Fibroblast of mammary gland (primary cell): Measurements from ENCODE around the gene KDM2A.

ENCODE experiments used
- DNase-seq: peaks from one replicate; pipeline ENCODE4 v3.0.0-alpha.2; 2010; ENCODE audit warnings: low read depth
- H3K4me3 ChIP-seq: 2 replicates; pipeline ENCODE4 v1.5.1; 2011; ENCODE audit warnings: low read depth, mild to moderate bottlenecking, low read length, moderate library complexity; ENCODE audit not compliant: control insufficient read depth
- CTCF ChIP-seq: conservative IDR thresholded peaks from 2 replicates; pipeline ENCODE4 v1.5.1; 2011; ENCODE audit warnings: low read depth, low read length, inconsistent platforms; ENCODE audit not compliant: control insufficient read depth, insufficient read depth

KDM2A gene

GRCh38 chr11:67240576-67241389 is 121.7 kb downstream of the KDM2A start:
- no peak for TF ChIP-seq CTCF
- peak overlapping the region; percentile 94 for H3K4me3 ChIP-seq
- peak; percentile 70 for DNase-seq

GRCh38 chr11:67242548-67242947 is 123.5 kb downstream of the KDM2A start:
- no peak for TF ChIP-seq CTCF
- no peak for DNase-seq
- no peak overlapping the region for H3K4me3 ChIP-seq

GRCh38 chr11:67243051-67243450 is 124.0 kb downstream of the KDM2A start:
- H3K4me3 ChIP-seq: no peak overlapping the region
- TF ChIP-seq CTCF: no peak

GRCh38 chr11:67245046-67245445 is 126.0 kb downstream of the KDM2A start:
- H3K4me3 ChIP-seq: no peak overlapping the region
- no peak for DNase-seq
- no peak for TF ChIP-seq CTCF

More at GRCh38 chr11:67243051-67243450, 124.0 kb downstream of the KDM2A start:
- no peak for DNase-seq

- no peak for TF ChIP-seq CTCF
- no peak for DNase-seq
- no peak overlapping the region for H3K4me3 ChIP-seq
These were observed 129.0 kb downstream of the KDM2A start for GRCh38 chr11:67247946-67248550.

- DNase-seq: peak; percentile 62
- no peak for TF ChIP-seq CTCF
- H3K4me3 ChIP-seq: no peak overlapping the region
These were observed 129.6 kb downstream of the KDM2A start for GRCh38 chr11:67248653-67249052.
